H9 (cell line): ENCODE results near the gene TTC28. TPM values are rescaled to one million over a fixed set of nuclear protein-coding genes. Genes with fewer than 3 reads are reported as not detected.
A peak's percentile ranks its signal among the peaks of the same experiment; 100 is the strongest.

Experiments
- DNase-seq: peaks from one replicate; pipeline ENCODE4 v3.0.0-alpha.2; 2017
- H2AFZ ChIP-seq: one replicate; pipeline ENCODE4 v1.6.1; 2013; ENCODE audit warnings: mild to moderate bottlenecking, low read length, control low read depth, moderate library complexity
- H2AK5ac ChIP-seq: 2 replicates; pipeline ENCODE4 v1.6.1; 2013; ENCODE audit warnings: low read length, control low read depth, mixed read lengths; ENCODE audit not compliant: insufficient read length
- H2BK120ac ChIP-seq: one replicate; pipeline ENCODE4 v1.6.1; 2013; ENCODE audit warnings: low read depth, mild to moderate bottlenecking, low read length, control low read depth, inconsistent platforms; ENCODE audit not compliant: poor library complexity, severe bottlenecking
- H2BK12ac ChIP-seq: 2 replicates; pipeline ENCODE4 v1.6.1; 2013; ENCODE audit warnings: low read length, control low read depth, mixed read lengths, low read depth; ENCODE audit not compliant: insufficient read length
- H2BK15ac ChIP-seq: 2 replicates; pipeline ENCODE4 v1.6.1; 2013; ENCODE audit warnings: low read depth, low read length, control low read depth
- H2BK20ac ChIP-seq: one replicate; pipeline ENCODE4 v1.6.1; 2013; ENCODE audit warnings: low read depth, mild to moderate bottlenecking, low read length, control low read depth, inconsistent platforms; ENCODE audit not compliant: poor library complexity, severe bottlenecking
- H2BK5ac ChIP-seq: 2 replicates; pipeline ENCODE4 v1.6.1; 2013; ENCODE audit warnings: low read length, control low read depth, mixed read lengths; ENCODE audit not compliant: insufficient read length
- H3K14ac ChIP-seq: 2 replicates; pipeline ENCODE4 v1.6.1; 2013; ENCODE audit warnings: low read length, control low read depth; ENCODE audit not compliant: insufficient read depth
- H3K18ac ChIP-seq: 2 replicates; pipeline ENCODE4 v1.6.1; 2013; ENCODE audit warnings: low read depth, mild to moderate bottlenecking, mixed read lengths, low read length, control low read depth; ENCODE audit not compliant: insufficient read length
- H3K23ac ChIP-seq: 2 replicates; pipeline ENCODE4 v1.6.1; 2013; ENCODE audit warnings: low read length, control low read depth, mixed read lengths, low read depth; ENCODE audit not compliant: insufficient read length
- H3K23me2 ChIP-seq: 2 replicates; pipeline ENCODE4 v1.6.1; 2013; ENCODE audit warnings: low read depth, mild to moderate bottlenecking, mixed read lengths, low read length, control low read depth; ENCODE audit not compliant: insufficient read length, poor library complexity, severe bottlenecking
- H3K27ac ChIP-seq: 2 replicates; pipeline ENCODE4 v1.5.1; 2013; ENCODE audit warnings: low read length, control low read depth, mixed read lengths, low read depth; ENCODE audit not compliant: insufficient read length
- H3K27me3 ChIP-seq: 2 replicates; pipeline ENCODE4 v1.6.1; 2013; ENCODE audit warnings: low read length, control low read depth, inconsistent platforms; ENCODE audit not compliant: insufficient read depth
- H3K4ac ChIP-seq: 2 replicates; pipeline ENCODE4 v1.6.1; 2013; ENCODE audit warnings: low read depth, mild to moderate bottlenecking, control low read depth, inconsistent platforms, low read length, moderate library complexity
- H3K4me1 ChIP-seq: 2 replicates; pipeline ENCODE4 v1.6.1; 2013; ENCODE audit warnings: low read length, control low read depth, inconsistent platforms; ENCODE audit not compliant: insufficient read depth
- H3K4me2 ChIP-seq: 2 replicates; pipeline ENCODE4 v1.6.1; 2013; ENCODE audit warnings: low read length, control low read depth, mixed read lengths; ENCODE audit not compliant: insufficient read length, insufficient read depth
- H3K56ac ChIP-seq: 2 replicates; pipeline ENCODE4 v1.6.1; 2013; ENCODE audit warnings: low read depth, mild to moderate bottlenecking, mixed read lengths, low read length, control low read depth; ENCODE audit not compliant: insufficient read length
- H3K79me1 ChIP-seq: 2 replicates; pipeline ENCODE4 v1.6.1; 2013; ENCODE audit warnings: low read depth, mild to moderate bottlenecking, moderate library complexity, low read length, control low read depth, inconsistent platforms; ENCODE audit not compliant: insufficient read depth, poor library complexity, severe bottlenecking
- H3K79me2 ChIP-seq: 2 replicates; pipeline ENCODE4 v1.6.1; 2013; ENCODE audit warnings: low read length, control low read depth, inconsistent platforms; ENCODE audit not compliant: insufficient read depth
- H3K9ac ChIP-seq: 2 replicates; pipeline ENCODE4 v1.6.1; 2013; ENCODE audit warnings: low read length, control low read depth, mixed read lengths; ENCODE audit not compliant: insufficient read length; ENCODE audit errors: extremely low read depth
- H3K9me3 ChIP-seq: one replicate; pipeline ENCODE4 v1.6.1; 2013; ENCODE audit warnings: low read depth, low read length, inconsistent platforms; ENCODE audit not compliant: control insufficient read depth
- H3T11ph ChIP-seq: one replicate; pipeline ENCODE4 v1.6.1; 2013; ENCODE audit warnings: mild to moderate bottlenecking, low read length, control low read depth, inconsistent platforms
- H4K20me1 ChIP-seq: one replicate; pipeline ENCODE4 v1.6.1; 2013; ENCODE audit not compliant: control insufficient read depth, insufficient read length, insufficient read depth
- H4K5ac ChIP-seq: 2 replicates; pipeline ENCODE4 v1.6.1; 2013; ENCODE audit warnings: low read depth, mild to moderate bottlenecking, mixed read lengths, low read length, control low read depth; ENCODE audit not compliant: insufficient read length
- H4K8ac ChIP-seq: replicated peaks from 2 replicates; pipeline ENCODE4 v1.6.1; 2013; ENCODE audit warnings: low read length, control low read depth, mixed read lengths, low read depth; ENCODE audit not compliant: insufficient read length
- H4K91ac ChIP-seq: 2 replicates; pipeline ENCODE4 v1.6.1; 2013; ENCODE audit warnings: low read depth, mild to moderate bottlenecking, moderate library complexity, mixed read lengths, low read length, control low read depth; ENCODE audit not compliant: insufficient read length
- H3K27ac Mint-ChIP-seq, 3 experiments: 2 replicates in 2 of 3; 3 replicates in 1 of 3; pipeline ENCODE4 v1.8.0; 2020 to 2021; ENCODE audit warnings: mixed read lengths in 3 of 3, mild to moderate bottlenecking in 1 of 3, moderate library complexity in 1 of 3
- H3K27me3 Mint-ChIP-seq: 2 replicates; pipeline ENCODE4 v1.8.0; 2021; ENCODE audit warnings: low read depth, mild to moderate bottlenecking, moderate library complexity, mixed read lengths
- H3K36me3 Mint-ChIP-seq, 3 experiments: 2 replicates in 2 of 3; 3 replicates in 1 of 3; pipeline ENCODE4 v1.8.0; 2020 to 2021; ENCODE audit warnings: low read depth in 3 of 3, mixed read lengths in 3 of 3; ENCODE audit not compliant: insufficient read depth in 1 of 3
- H3K4me1 Mint-ChIP-seq, 2 experiments: 2 replicates each; pipeline ENCODE4 v1.8.0; 2020; ENCODE audit warnings: mixed read lengths in 2 of 2
- H3K4me3 Mint-ChIP-seq, 2 experiments: 2 replicates in 1 of 2; 3 replicates in 1 of 2; pipeline ENCODE4 v1.8.0; 2020 to 2021; ENCODE audit warnings: mild to moderate bottlenecking in 2 of 2, mixed read lengths in 2 of 2, moderate library complexity in 1 of 2
- H3K9me3 Mint-ChIP-seq, 2 experiments: 2 replicates in 1 of 2; 3 replicates in 1 of 2; pipeline ENCODE4 v1.8.0; 2020; ENCODE audit warnings: mild to moderate bottlenecking in 2 of 2, mixed read lengths in 2 of 2, moderate library complexity in 1 of 2
- WGBS: extraction: QIAGEN DNeasy Blood & Tissue Kit; methylation state at CpG from one replicate; pipeline ENCODE4 v1.1.7; 2013; ENCODE audit warnings: missing lambda C conversion rate, low lambda C conversion rate, mixed read lengths; ENCODE audit not compliant: insufficient read length; ENCODE audit errors: extremely low coverage; 5-methylcytosine and 5-hydroxymethylcytosine counted together
- total RNA-seq: library from RNA; stranded (reverse); gene quantifications from 2 replicates; pipeline ENCODE4 v1.2.1, GENCODE V29; 2021
- TF ChIP-seq, protein P1 (sequence below): fragments of 200-600 bp; sonication (generic); conservative IDR thresholded peaks from 3 replicates; pipeline ENCODE4 v1.8.0; 2021; ENCODE audit warnings: antibody characterized with exemption, mild to moderate bottlenecking

Gene TTC28
- total RNA-seq, 1 experiment from 2014 or later, result 13.6 TPM

- Histone ChIP-seq H2AFZ (no peak overlapping the region), H3K56ac (no peak overlapping the region), H3K23me2 (no peaks in the 10 kb centered on the region), H4K8ac (no peak overlapping the region), H3K4ac (no peak overlapping the region), H4K20me1 (no peaks in the 10 kb centered on the region), H3K14ac (no peak overlapping the region), H2BK20ac (no peak overlapping the region), H3K9ac (no peak overlapping the region), H2AK5ac (no peak overlapping the region), H2BK15ac (no peak overlapping the region), H3K27ac (no peak overlapping the region), H3K27me3 (no peaks in the 10 kb centered on the region), H3K79me1 (no peaks in the 10 kb centered on the region), H3K9me3 (no peaks in the 10 kb centered on the region), H3K79me2 (no peaks in the 10 kb centered on the region), H3K4me2 (no peak overlapping the region), H3T11ph (no peak overlapping the region), H4K91ac (no peak overlapping the region), H3K18ac (no peak overlapping the region), H4K5ac (no peak overlapping the region), H3K23ac (no peak overlapping the region), H2BK12ac (no peak overlapping the region), H2BK120ac (no peak overlapping the region), H3K4me1 (no peaks in the 10 kb centered on the region), H2BK5ac (no peak overlapping the region)
- no peaks in the 10 kb centered on the region for H3K27me3 Mint-ChIP-seq
- H3K4me1 Mint-ChIP-seq, result peaks cover 9 to 21% of the 10 kb centered on the region in 2 experiments
- H3K36me3 Mint-ChIP-seq, result no peaks in the 10 kb centered on the region
- H3K9me3 Mint-ChIP-seq, result no peaks in the 10 kb centered on the region
- DNase-seq, result no peak
- no peak overlapping the region for H3K4me3 Mint-ChIP-seq
- peak overlapping the region in 1 of 3 experiments; percentile 4; a peak in 2 of 7 replicates for H3K27ac Mint-ChIP-seq
- TF ChIP-seq, protein P1, sequence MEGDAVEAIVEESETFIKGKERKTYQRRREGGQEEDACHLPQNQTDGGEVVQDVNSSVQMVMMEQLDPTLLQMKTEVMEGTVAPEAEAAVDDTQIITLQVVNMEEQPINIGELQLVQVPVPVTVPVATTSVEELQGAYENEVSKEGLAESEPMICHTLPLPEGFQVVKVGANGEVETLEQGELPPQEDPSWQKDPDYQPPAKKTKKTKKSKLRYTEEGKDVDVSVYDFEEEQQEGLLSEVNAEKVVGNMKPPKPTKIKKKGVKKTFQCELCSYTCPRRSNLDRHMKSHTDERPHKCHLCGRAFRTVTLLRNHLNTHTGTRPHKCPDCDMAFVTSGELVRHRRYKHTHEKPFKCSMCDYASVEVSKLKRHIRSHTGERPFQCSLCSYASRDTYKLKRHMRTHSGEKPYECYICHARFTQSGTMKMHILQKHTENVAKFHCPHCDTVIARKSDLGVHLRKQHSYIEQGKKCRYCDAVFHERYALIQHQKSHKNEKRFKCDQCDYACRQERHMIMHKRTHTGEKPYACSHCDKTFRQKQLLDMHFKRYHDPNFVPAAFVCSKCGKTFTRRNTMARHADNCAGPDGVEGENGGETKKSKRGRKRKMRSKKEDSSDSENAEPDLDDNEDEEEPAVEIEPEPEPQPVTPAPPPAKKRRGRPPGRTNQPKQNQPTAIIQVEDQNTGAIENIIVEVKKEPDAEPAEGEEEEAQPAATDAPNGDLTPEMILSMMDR, result no peak
- no CpG with 5 or more reads among the region's 1 CpG for WGBS
Measured at GRCh38 chr22:28448625-28449024, 231.0 kb downstream of the TTC28 start.
